Right lobe of liver (tissue), 6 donors: Measurements from ENCODE around the gene ARL15. TPM values are rescaled to one million over a fixed set of nuclear protein-coding genes. Genes with fewer than 3 reads are reported as not detected.

Experiments used
- ATAC-seq, 4 donors: fragments of 200-7000 bp; cut with Tn5 transposase; one replicate each; pipeline ENCODE4 v1.9.1; 2020; ENCODE audit warnings: mild to moderate bottlenecking in 4 of 4, moderate library complexity in 4 of 4
- DNase-seq, 3 donors: peaks; one replicate each; pipeline ENCODE4 v3.0.0-alpha.2; 2020
- H3K27ac ChIP-seq, 3 donors: fragments of 200-600 bp; one replicate each; pipeline ENCODE4 v1.8.0; 2022
- H3K27me3 ChIP-seq, 2 donors: fragments of 200-600 bp; one replicate each; pipeline ENCODE4 v1.8.0; 2022
- H3K36me3 ChIP-seq, 4 donors: fragments of 200-600 bp; sonication (generic) in 1 of 4; one replicate each; pipeline versions ENCODE4 v1.5.1 to v1.8.0; 2017 to 2022; ENCODE audit warnings: control low read depth in 1 of 4
- H3K4me1 ChIP-seq, 4 donors: fragments of 200-600 bp; sonication (generic) in 1 of 4; one replicate each; pipeline versions ENCODE4 v1.5.1 to v1.8.0; 2017 to 2022; ENCODE audit warnings: control low read depth in 1 of 4
- H3K4me3 ChIP-seq, 3 donors: fragments of 200-600 bp; one replicate each; pipeline ENCODE4 v1.8.0; 2022
- H3K9me3 ChIP-seq, 4 donors: fragments of 200-600 bp; sonication (generic) in 1 of 4; one replicate each; pipeline versions ENCODE4 v1.5.1 to v1.8.0; 2017 to 2022; ENCODE audit warnings: control low read depth in 1 of 4
- CTCF ChIP-seq, 4 donors: fragments of 200-600 bp in 3 of 4; fragments of 450-650 bp in 1 of 4; IDR thresholded peaks; one replicate each; pipeline versions ENCODE4 v1.5.1 to v1.8.0; 2016 to 2022; ENCODE audit warnings: antibody characterized with exemption in 4 of 4, mild to moderate bottlenecking in 2 of 4
- POLR2A ChIP-seq: fragments of 450-650 bp; IDR thresholded peaks from one replicate; pipeline ENCODE4 v1.6.1; 2017; ENCODE audit warnings: antibody characterized with exemption, mild to moderate bottlenecking
- WGBS: methylation state at CpG from one replicate; pipeline ENCODE4 v1.1.6; 2018; ENCODE audit warnings: low coverage, low lambda C conversion rate; ENCODE audit not compliant: insufficient coverage; ENCODE audit errors: missing lambda C conversion rate; 5-methylcytosine and 5-hydroxymethylcytosine counted together
- intact Hi-C, 2 donors: fragments of 100-400 bp; cut with DNase I; formaldehyde crosslinking; loops; one replicate each; pipeline versions ENCODE4 v1.11.2 to v1.14.1; 2022
- total RNA-seq, 6 experiments: library from RNA; depleted of rRNA in 2 of 6; stranded (reverse); fragments of >200 nt in 2 of 6; fragmentation: NEBNext Ultra II Directional in 3 of 6; extraction: Animal tissue kit (Norgen Biotek cat#: 25700) in 3 of 6; gene quantifications; one replicate each; pipeline versions ENCODE4 v1.1.0 to v1.2.4, GENCODE V29; 2016 to 2023
- donor health status: DM: no; HTN: yes; CAD: no.
- donor health status: DM: no; HTN: no; CAD: no.
- donor health status: DM: no; HTN: no; CAD: no.
- donor health status: DM: no; HTN: yes; CAD: no.
- donor health status: DM: no; HTN: yes; CAD: no.

The ARL15 gene
- total RNA-seq, 6 experiments from 2014 or later, result 6.3 to 16.5 (median 9.6) TPM

GRCh38 chr5:53893626-53894025, 416.7 kb downstream of the ARL15 start:
- DNase-seq (no peak), ATAC-seq (no peak)
- H3K27ac ChIP-seq, result no peak overlapping the region
- no peaks in the 10 kb centered on the region for H3K36me3 ChIP-seq
- H3K4me1 ChIP-seq, result no peaks in the 10 kb centered on the region
- no peaks in the 10 kb centered on the region for H3K9me3 ChIP-seq
- no peak for TF ChIP-seq POLR2A
- no peak for TF ChIP-seq CTCF (IDR thresholded peaks at IDR 0.05)
- WGBS, result 89% methylated on average over 1 of the region's 1 CpG
- H3K4me3 ChIP-seq, result no peak overlapping the region
- no peaks in the 10 kb centered on the region for H3K27me3 ChIP-seq
- intact Hi-C loops, result no loop called here

GRCh38 chr5:53892224-53892623, 418.1 kb downstream of the ARL15 start:
- ATAC-seq (no peak), DNase-seq (no peak)
- Histone ChIP-seq H3K27ac (no peak overlapping the region), H3K4me3 (no peak overlapping the region), H3K27me3 (no peaks in the 10 kb centered on the region), H3K9me3 (no peaks in the 10 kb centered on the region), H3K36me3 (no peaks in the 10 kb centered on the region), H3K4me1 (no peaks in the 10 kb centered on the region)
- 83% methylated on average over 1 of the region's 1 CpG for WGBS
- intact Hi-C loops, result no loop called here
- TF ChIP-seq CTCF (IDR thresholded peaks at IDR 0.05) (no peak), POLR2A (no peak)

- no peaks in the 10 kb centered on the region for H3K4me1 ChIP-seq
- no peak overlapping the region for H3K4me3 ChIP-seq
- 56% methylated on average over 3 of the region's 4 CpGs for WGBS
- H3K9me3 ChIP-seq, result no peaks in the 10 kb centered on the region
- no peak for TF ChIP-seq POLR2A
- no peak for TF ChIP-seq CTCF (IDR thresholded peaks at IDR 0.05)
- H3K27me3 ChIP-seq, result no peaks in the 10 kb centered on the region
- no peaks in the 10 kb centered on the region for H3K36me3 ChIP-seq
- H3K27ac ChIP-seq, result no peak overlapping the region
- intact Hi-C loops, result no loop called here
- no peak for DNase-seq
- no peak for ATAC-seq
Observed at GRCh38 chr5:53891159-53891558, 419.2 kb downstream of the ARL15 start.

- Histone ChIP-seq H3K36me3 (no peaks in the 10 kb centered on the region), H3K9me3 (no peaks in the 10 kb centered on the region), H3K27ac (no peak overlapping the region), H3K27me3 (no peaks in the 10 kb centered on the region), H3K4me3 (no peak overlapping the region), H3K4me1 (no peaks in the 10 kb centered on the region)
- intact Hi-C loops, result no loop called here
- TF ChIP-seq POLR2A (no peak), CTCF (IDR thresholded peaks at IDR 0.05) (no peak)
- WGBS, result 99% methylated on average over 7 of the region's 7 CpGs
- DNase-seq (no peak), ATAC-seq (no peak)
Observed at GRCh38 chr5:53890490-53890889, 419.9 kb downstream of the ARL15 start.

DNA sequence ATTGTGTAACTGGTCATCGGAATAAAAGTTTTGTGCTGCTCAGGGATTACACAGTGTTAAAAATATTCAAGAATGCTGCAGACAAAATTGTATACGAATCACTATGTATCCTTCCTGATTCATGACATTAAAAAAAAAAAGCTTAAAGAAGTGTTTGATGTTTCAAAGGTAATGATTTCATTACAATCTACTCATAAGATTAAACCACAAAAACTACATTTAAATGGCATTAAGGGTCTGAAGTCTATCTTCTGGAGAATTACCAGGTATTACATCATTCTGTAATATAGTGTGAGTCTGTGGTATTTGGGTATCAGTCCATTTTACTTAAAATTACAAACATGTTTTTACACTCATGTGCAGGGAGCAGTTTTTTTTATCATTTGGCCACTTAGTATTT, 425.5 kb downstream of the ARL15 start:
- Histone ChIP-seq H3K9me3 (no peaks in the 10 kb centered on the region), H3K27ac (no peak overlapping the region), H3K4me1 (no peaks in the 10 kb centered on the region), H3K4me3 (no peak overlapping the region), H3K27me3 (no peaks in the 10 kb centered on the region), H3K36me3 (no peaks in the 10 kb centered on the region)
- intact Hi-C loops, result no loop called here
- 65% methylated on average over 2 of the region's 2 CpGs for WGBS
- ATAC-seq (no peak), DNase-seq (no peak)
- no peak for TF ChIP-seq POLR2A
